NCI-H128 (cell line): Measurements from ENCODE around the gene RIN3.
"Not testable (repeated sequence)": the region's sequence is repeated elsewhere in the genome, so short reads cannot be mapped to it uniquely, and the experiment has no call there.

Source experiments
- DNase-seq: peaks from one replicate; lab custom pipeline; 2025; ENCODE audit not compliant: unreplicated experiment; lab: John Stamatoyannopoulos, UW

RIN3 gene

GRCh38 chr14:92619671-92620456 is 106.3 kb downstream of the RIN3 start:
- DNase-seq = no peak

GRCh38 chr14:92622311-92622710 is 108.7 kb downstream of the RIN3 start:
- DNase-seq = no peak

GRCh38 chr14:92624764-92625163 is 111.2 kb downstream of the RIN3 start:
- DNase-seq = no peak

GRCh38 chr14:92625213-92625612 is 111.6 kb downstream of the RIN3 start:
- DNase-seq = no peak

- no peak for DNase-seq
Observed at GRCh38 chr14:92626041-92626440, 112.5 kb downstream of the RIN3 start.

GRCh38 chr14:92627707-92628215 is 114.2 kb downstream of the RIN3 start:
- no peak for DNase-seq

GRCh38 chr14:92628636-92629035 is 115.1 kb downstream of the RIN3 start:
- DNase-seq = no peak

- no peak for DNase-seq
Observed at GRCh38 chr14:92630367-92630766, 116.8 kb downstream of the RIN3 start.

- no peak for DNase-seq
Observed at GRCh38 chr14:92631098-92631497, 117.5 kb downstream of the RIN3 start.

GRCh38 chr14:92632546-92633273 is 119.1 kb downstream of the RIN3 start:
- DNase-seq = no peak

- DNase-seq = no peak
Observed at GRCh38 chr14:92633274-92633616, 119.7 kb downstream of the RIN3 start.

- DNase-seq = no peak
Observed at GRCh38 chr14:92633724-92634123, 120.1 kb downstream of the RIN3 start.

GRCh38 chr14:92635031-92635430 is 121.5 kb downstream of the RIN3 start:
- DNase-seq = peak; percentile 87

GRCh38 chr14:92635896-92636295 is 122.3 kb downstream of the RIN3 start:
- DNase-seq = no peak

GRCh38 chr14:92637228-92637627 is 123.6 kb downstream of the RIN3 start:
- DNase-seq = no peak

- DNase-seq = no peak
Observed at GRCh38 chr14:92637864-92638263, 124.3 kb downstream of the RIN3 start.

- DNase-seq = no peak
Observed at GRCh38 chr14:92638266-92638665, 124.7 kb downstream of the RIN3 start.

- no peak for DNase-seq
Observed at GRCh38 chr14:92638904-92639303, 125.3 kb downstream of the RIN3 start.

GRCh38 chr14:92639472-92640117 is 126.0 kb downstream of the RIN3 start:
- DNase-seq = not testable (repeated sequence)

- no peak for DNase-seq
Observed at GRCh38 chr14:92641306-92641705, 127.7 kb downstream of the RIN3 start.

- DNase-seq = no peak
Observed at GRCh38 chr14:92644171-92644969, 130.8 kb downstream of the RIN3 start.
